HG03460 (cell line): ENCODE measurements around the gene ZNF445.
"Not testable (repeated sequence)": the region's sequence is repeated elsewhere in the genome, so short reads cannot be mapped to it uniquely, and the experiment has no call there.

Experiments
- ATAC-seq: cut with Tn5 transposase; IDR thresholded peaks from one replicate; pipeline ENCODE4 v1.9.1; 2021; ENCODE audit not compliant: unreplicated experiment

ZNF445 gene

DNA sequence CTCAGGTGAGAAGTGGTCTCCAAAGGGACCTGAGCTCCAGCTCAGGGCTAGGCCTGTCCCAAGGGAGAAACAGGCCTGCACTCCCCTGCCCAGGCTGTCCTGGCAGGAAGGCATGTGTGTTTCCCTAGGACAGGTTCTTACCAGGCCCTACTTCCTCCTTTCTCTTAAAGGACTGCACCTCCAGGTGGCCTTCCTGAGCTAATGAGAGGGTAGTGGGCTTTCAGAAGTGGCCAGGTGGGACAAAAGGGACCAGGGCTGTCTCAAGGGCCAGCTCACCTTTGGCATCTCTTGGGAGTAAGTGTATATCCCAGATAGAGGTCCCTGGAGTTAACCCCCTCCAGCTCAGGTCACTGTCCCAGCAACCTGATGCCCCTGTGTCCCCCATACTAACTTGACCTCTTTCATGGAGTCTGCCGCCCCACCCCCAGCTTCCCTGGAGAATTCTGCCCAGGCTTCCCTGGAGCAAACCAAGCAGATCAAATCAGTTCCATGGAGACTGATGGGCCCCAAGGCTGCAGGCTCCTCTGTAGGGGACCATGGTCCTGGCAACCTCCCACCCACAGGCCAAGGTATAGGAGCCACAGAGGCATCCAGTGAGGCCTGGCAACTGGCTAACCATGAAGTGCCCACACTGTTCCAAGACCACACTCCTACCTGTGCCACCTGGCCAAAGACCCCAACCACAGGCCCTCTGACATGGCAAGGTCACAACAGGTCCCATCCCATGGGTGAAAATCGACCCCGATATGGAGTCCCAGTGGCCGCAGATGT, 67.6 kb downstream of the ZNF445 start:
- no peak for ATAC-seq

DNA sequence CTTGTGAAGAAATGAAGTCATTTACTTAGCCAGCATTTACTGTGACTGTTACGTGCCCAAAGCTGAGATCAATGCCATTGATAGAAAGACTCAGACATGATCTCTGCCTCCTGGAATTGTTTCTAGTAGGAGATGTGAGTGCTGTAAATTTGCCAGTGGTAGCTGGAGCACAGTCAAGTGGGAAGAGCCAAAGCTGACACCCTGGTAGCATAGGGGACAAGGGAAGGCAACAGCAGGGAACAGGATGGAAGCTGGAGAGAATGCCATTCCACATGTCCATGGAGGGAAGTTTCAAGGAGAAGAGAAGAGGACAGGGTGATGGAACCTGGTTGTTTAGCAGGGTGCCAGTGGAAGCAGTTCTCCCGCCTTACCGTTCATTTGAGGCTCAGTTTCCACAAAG, 74.9 kb downstream of the ZNF445 start:
- ATAC-seq: no peak

DNA sequence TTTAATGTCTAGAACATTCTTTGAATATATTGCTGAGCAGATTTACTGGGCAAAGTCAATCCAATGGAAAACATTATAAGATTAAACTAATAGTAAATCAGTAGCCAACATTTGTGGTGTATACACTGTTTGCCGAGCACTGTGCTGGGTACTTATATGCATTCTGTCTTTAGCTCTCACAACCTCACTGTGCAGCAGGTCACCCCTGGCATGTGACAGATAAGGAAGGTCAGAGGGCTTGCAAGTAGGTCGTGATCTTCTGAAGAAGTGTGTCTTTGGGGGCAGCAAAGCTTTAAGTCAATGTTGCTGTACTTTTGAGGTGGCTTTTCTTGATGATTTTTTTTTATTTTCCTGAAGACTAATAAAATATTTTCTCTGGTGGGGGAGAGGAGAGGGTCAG, 76.7 kb downstream of the ZNF445 start:
- ATAC-seq: no peak

DNA sequence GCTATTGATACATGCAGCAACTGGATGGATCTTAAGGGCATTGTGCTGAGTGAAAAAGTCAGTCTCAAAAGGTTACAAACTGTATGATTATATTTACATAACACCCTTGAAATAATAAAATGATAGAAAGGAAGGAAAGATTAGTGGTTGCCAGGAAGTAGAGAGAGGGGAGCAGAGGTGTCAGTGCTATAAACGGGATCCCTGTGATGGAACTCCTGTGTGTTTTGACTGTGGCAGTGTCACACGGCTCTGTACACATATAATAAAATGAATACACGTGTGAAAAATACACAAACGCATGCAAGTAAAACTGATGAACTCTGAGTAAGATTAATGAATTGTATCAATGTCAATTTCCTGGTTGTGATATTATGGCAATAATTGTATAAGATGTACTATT, 78.6 kb downstream of the ZNF445 start:
- ATAC-seq: no peak

DNA sequence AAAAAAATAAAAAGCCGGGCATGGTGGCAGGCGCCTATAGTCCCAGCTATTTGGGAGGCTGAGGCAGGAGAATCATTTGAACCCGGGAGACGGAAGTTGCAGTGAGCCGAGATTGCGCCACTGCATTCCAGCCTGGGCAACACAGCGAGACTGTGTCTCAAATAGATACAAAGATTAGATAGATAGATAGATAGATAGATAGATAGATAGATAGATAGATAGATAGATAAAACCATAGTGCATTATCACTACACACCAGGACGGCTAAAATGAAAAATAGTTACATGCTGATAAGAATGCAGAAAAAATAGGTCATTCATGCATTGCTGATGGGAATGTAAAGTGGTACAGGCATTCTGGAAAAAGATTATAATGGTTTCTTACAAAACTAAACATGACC, 79.2 kb downstream of the ZNF445 start:
- ATAC-seq: not testable (repeated sequence)

DNA sequence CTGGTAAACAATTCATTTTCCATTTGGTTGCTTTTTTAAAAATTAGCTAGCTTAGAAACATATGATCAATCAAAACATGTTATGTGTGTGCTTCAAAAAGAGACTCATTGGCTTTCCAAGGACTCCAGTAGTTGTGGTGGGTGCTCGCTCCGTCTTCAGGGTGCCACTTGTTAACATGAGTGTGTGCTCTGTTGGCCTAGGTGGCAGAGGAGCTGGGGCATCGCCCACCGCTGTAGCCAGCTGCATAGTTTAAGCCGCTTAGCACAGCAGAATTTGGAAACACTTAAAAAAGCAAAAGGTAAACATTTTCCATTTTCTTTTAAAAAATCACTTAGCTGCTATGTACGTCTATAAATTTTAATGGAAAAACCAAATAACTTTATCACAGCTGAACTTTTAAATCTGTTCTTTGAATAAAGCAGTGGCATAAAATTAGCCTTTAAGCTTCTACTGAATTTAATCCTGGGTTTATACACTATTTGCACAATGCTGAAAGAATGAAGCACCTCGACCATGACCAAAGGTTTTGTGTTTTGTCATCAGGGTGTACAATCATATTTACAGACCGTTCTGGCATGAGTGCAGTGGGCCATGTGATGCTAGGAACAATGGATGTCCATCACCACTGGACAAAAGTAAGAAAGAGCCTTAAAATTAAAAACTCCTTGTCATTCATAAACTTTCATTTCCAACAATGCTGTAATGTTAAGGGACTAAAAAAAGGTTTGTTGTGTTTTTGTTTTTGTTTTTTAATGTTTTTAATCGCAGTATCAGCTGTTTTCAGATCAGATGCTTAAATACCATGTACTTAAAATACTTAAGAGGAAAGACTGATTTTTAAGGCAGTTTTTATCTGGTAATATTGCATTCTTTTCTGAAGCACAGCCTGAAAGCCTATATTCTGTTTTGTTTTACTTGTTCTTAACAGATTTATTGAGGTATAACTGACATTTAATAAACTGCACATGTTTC, 81.0 kb downstream of the ZNF445 start:
- no peak for ATAC-seq

DNA sequence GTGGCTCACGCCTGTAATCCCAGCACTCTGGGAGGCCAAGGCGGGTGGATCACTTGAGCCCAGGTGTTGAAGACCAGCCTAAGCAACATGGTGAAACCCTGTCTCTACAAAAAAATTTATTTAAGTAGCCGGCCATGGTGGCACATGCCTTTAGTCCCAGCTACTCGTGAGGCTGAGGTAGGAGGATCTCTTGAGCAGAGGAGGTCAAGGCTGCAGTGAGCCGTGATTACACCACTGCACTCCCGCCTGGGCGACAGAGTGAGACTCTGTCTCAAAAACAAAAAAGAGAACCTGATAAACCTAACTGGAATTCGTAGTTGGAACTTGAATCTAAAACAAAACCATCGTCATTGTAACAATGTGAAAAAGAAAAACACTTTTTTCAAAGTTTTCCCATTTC, 81.8 kb downstream of the ZNF445 start:
- no peak for ATAC-seq

DNA sequence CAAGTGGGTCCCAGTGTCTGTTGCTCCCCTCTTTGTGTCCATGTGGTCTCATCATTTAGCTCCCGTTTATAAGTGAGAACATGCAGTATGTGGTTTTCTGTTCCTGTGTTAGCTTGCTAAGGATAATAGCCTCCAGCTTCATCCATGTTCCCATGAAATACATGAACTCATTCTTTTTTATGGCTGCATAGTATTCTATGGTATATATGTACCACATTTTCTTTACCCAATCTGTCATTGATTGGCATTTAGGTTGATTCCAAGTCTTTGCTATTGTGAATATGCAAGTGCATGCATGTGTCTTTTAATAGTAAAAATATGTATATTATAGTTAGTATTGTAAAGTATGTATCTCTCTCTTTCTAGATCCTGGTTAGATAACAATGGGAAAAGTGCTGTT, 85.0 kb downstream of the ZNF445 start:
- no peak for ATAC-seq

DNA sequence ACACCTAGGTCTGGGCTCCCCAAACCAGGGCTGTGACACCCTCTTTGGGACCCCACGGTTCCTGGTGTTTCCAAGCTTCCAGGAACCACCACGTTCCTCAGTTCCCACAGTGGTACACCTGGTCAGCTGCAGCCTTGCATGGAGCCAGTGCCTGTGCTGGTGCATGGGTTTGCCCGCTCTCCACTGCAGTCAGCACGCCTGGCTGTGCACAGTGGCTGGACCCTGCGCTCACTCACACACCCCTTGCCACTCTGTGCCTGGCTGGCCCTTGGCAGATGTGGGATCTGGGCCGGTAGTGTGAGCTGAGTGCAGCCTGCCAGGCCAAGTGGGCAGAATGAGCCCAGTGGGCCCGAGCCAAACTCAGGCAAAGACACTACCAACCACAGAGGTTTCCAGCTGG, 90.1 kb downstream of the ZNF445 start:
- ATAC-seq: no peak
